Fibroblast of the aortic adventitia (primary cell): Measurements from ENCODE around the gene HELB. TPM values are rescaled to one million over a fixed set of nuclear protein-coding genes. Genes with fewer than 3 reads are reported as not detected.

Experiments used
- DNase-seq: peaks from one replicate; pipeline ENCODE4 v3.0.0-alpha.2; 2010; ENCODE audit warnings: low read depth
- H3K4me3 ChIP-seq: 2 replicates; pipeline ENCODE4 v1.5.1; 2011; ENCODE audit warnings: low read depth, mild to moderate bottlenecking, control low read depth, low read length, moderate library complexity
- total RNA-seq: library from RNA; depleted of rRNA; stranded (reverse); fragments of >200 nt; gene quantifications from 2 replicates; pipeline ENCODE4 v1.2.3, GENCODE V29; 2012; ENCODE audit warnings: low replicate concordance
- TF ChIP-seq, protein P1 (sequence below): IDR thresholded peaks from 2 replicates; pipeline ENCODE4 v1.5.1; 2011; ENCODE audit warnings: mild to moderate bottlenecking, low read length, control low read depth, inconsistent platforms; ENCODE audit not compliant: insufficient read depth

HELB gene
- total RNA-seq, 1 donor: 3.7 TPM

DNA sequence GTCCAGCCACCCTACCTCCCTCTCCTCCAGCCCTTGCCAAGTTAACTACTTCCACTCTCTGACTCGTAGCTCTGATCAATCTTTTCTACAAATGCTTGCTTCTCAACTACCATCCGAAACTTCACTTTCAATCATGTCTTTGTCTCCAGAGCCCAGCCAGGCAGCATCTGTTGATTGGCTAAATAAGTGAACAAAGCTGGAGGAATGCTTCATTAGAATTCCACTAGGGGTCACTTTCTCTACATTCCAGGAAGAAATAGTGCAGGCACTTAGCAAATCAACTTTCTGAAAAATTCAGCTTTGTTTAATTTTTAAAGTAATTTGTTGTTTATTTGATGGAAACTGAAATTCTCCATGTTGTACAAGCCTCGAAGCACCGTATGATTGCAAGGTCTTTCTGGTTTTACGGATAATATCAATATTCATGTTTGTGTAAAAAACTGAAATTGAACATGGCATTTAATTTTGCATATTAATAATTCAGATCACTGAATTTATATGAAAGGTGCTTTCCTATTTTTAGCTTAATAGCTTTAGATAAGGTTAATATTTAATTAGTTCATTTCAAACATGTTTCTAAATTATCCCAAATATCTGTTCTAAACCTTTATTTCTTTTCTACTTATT is 32.4 kb upstream of the HELB start:
- H3K4me3 ChIP-seq: no peak overlapping the region
- TF ChIP-seq, protein P1, sequence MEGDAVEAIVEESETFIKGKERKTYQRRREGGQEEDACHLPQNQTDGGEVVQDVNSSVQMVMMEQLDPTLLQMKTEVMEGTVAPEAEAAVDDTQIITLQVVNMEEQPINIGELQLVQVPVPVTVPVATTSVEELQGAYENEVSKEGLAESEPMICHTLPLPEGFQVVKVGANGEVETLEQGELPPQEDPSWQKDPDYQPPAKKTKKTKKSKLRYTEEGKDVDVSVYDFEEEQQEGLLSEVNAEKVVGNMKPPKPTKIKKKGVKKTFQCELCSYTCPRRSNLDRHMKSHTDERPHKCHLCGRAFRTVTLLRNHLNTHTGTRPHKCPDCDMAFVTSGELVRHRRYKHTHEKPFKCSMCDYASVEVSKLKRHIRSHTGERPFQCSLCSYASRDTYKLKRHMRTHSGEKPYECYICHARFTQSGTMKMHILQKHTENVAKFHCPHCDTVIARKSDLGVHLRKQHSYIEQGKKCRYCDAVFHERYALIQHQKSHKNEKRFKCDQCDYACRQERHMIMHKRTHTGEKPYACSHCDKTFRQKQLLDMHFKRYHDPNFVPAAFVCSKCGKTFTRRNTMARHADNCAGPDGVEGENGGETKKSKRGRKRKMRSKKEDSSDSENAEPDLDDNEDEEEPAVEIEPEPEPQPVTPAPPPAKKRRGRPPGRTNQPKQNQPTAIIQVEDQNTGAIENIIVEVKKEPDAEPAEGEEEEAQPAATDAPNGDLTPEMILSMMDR: peak; percentile 67
- DNase-seq: peak; percentile 69

DNA sequence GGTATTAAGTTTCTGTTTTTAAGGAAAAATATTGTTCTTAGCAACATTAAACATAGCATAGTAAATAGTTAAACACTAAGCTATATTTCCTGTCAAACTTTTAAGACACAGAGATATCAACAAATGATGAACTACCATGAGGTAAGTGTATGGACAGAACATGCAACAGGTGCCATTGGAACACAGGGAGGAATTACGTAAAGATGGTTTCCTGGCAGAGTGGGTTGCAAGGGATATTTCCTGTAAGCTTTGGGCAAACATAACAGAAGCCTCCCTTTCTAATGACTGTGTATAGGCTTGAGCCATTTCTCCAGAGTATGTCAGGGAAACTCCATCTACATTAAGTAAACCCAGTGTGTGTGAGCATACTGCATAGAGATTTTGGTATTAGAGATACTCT is 31.7 kb upstream of the HELB start:
- DNase-seq: no peak
- H3K4me3 ChIP-seq: no peak overlapping the region
- TF ChIP-seq, protein P1: no peak

DNA sequence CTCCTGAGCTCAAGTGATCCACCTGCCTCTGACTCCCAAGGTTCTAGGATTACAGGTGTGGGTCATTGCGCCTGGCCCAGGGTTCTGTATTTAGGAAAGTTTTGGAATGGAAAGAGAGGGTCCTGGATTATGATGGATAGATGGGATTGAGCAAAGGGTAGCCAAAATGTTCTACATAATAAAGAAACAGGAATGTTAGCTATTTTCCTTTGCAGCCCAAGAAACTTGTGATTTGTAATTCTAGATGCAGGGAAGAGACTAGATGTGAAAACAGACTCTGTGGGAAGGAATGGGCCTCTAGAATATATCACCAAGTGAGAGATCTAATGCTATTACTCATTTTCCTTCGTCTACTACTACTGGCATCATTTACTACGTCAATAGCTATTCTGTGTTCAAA is 29.6 kb upstream of the HELB start:
- no peak for DNase-seq
- H3K4me3 ChIP-seq: no peak overlapping the region
- TF ChIP-seq, protein P1: no peak

DNA sequence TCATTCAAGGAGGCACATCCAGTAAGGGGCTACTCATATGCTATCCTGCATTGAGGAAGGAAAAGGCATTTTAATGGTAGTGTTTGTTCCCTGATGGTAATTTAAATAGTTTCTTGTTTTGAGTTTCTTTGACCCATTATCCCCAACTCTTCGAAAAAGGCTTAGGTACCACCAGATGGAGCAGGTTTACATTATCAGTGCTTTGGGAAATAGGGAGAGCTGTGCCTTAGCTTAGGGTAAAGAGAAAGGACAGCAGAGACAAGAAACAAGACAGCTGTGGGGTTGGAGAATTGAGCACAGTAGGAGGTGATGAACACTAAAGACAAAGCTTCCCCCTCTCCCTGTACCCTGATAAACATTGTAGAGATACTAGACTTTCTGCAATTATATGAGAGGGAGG is 29.1 kb upstream of the HELB start:
- no peak overlapping the region for H3K4me3 ChIP-seq
- DNase-seq: peak; percentile 3
- TF ChIP-seq, protein P1: no peak

DNA sequence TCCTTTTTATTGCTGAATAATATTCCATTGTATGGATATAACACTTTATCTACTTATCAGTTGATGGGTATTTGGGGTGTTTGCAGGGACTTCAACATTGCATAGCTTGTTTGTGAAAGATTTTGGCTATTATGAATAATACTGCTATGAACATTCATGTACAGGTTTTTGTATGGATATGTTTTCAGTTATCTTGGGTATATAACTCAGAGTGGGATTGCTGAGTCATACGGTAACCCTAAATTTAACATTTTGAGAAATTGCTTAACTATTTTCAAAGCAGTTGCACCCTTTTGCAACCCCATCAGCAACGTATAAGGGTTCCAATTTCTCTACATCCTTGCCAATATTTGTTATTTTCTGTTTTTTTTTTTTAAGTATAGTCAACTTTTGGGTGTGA is 27.3 kb upstream of the HELB start:
- no peak overlapping the region for H3K4me3 ChIP-seq
- DNase-seq: no peak
- TF ChIP-seq, protein P1: no peak

DNA sequence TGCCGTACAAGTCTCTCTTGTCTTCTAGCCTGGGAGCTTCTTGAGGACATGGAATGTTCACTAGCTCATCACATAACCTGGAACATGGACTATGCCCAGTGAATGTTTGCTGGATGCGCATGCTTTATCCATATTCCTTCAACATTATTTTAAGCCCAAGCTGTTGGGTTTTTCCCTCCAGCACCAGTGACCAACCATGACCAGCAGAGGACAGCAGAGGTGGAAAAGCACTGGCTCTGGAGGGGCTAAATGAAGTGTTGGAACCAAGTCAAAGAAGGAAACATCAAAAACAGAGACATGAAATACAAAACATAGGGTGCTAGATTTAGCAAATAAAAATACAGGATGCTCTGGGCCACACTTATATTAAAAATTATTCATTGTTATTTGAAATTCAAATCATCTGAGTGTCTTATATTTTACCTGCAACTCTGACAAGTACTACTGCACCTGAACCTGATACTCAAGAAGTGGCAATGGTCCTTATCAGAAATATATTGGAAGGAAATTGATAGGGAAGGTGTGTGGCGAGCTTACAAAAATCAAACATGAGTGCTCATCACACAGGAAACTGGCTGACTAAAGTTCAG is 23.1 kb upstream of the HELB start:
- H3K4me3 ChIP-seq: no peak overlapping the region
- DNase-seq: peak; percentile 31
- TF ChIP-seq, protein P1: peak; percentile 79

DNA sequence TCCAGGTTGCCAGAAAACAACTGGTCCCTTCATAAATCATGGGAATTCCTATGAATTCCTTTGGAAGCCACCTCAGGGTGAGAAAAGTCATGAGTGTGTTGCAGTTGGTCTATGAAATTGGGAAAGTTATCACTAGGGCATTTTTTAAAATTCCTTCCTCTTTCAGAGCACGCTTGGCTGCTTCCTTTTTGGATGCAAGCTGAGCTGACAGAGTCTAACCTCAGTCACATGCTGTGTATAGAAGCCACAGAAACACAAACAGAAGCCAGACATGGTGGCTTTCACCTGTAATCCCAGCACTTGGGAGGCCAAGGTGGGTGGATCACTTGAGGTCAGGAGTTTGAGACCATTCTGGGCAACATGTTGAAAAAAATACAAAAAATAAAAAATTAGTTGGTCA is 21.7 kb upstream of the HELB start:
- no peak for DNase-seq
- TF ChIP-seq, protein P1: no peak
- H3K4me3 ChIP-seq: no peak overlapping the region
